Raji (cell line): ENCODE results near the gene SMIM3.

ENCODE experiments used
- POLR2A ChIP-seq: IDR thresholded peaks from 2 replicates; pipeline ENCODE4 v1.6.1; 2011; ENCODE audit warnings: low read depth, low read length, control low read depth; ENCODE audit not compliant: insufficient read depth

Gene SMIM3

GRCh38 chr5:150762211-150762610, 16.3 kb upstream of the SMIM3 start:
- TF ChIP-seq POLR2A, result no peak

- no peak for TF ChIP-seq POLR2A
These were observed 15.4 kb upstream of the SMIM3 start for GRCh38 chr5:150763023-150763769.

GRCh38 chr5:150764530-150764929, 14.0 kb upstream of the SMIM3 start:
- TF ChIP-seq POLR2A, result no peak

- TF ChIP-seq POLR2A, result no peak
These were observed 13.4 kb upstream of the SMIM3 start for GRCh38 chr5:150765011-150765798.

GRCh38 chr5:150765799-150766169, 12.8 kb upstream of the SMIM3 start:
- TF ChIP-seq POLR2A, result no peak

GRCh38 chr5:150766251-150766650, 12.3 kb upstream of the SMIM3 start:
- no peak for TF ChIP-seq POLR2A

GRCh38 chr5:150771034-150771795, 7.3 kb upstream of the SMIM3 start:
- no peak for TF ChIP-seq POLR2A

GRCh38 chr5:150774145-150774544, 4.4 kb upstream of the SMIM3 start:
- TF ChIP-seq POLR2A, result no peak

- TF ChIP-seq POLR2A, result no peak
These were observed 872 bp upstream of the SMIM3 start for GRCh38 chr5:150777685-150778084.

- TF ChIP-seq POLR2A, result no peak
These were observed 455 bp upstream of the SMIM3 start for GRCh38 chr5:150778088-150778516.

- TF ChIP-seq POLR2A, result no peak
These were observed 1.0 kb downstream of the SMIM3 start for GRCh38 chr5:150779397-150780186.

GRCh38 chr5:150780187-150780692, 1.7 kb downstream of the SMIM3 start:
- TF ChIP-seq POLR2A, result no peak

GRCh38 chr5:150780816-150781221, 2.3 kb downstream of the SMIM3 start:
- TF ChIP-seq POLR2A, result no peak
